ENCODE results near the gene GPHN. TPM values are rescaled to one million over a fixed set of nuclear protein-coding genes. Genes with fewer than 3 reads are reported as not detected.
A peak's percentile ranks its signal among the peaks of the same experiment; 100 is the strongest.

The GPHN gene
- total and polyA plus RNA-seq, 4 donors: 9.1 to 57.6 (median 33.9) TPM

- 65 to 67% methylated on average over 3 of the region's 3 CpGs for WGBS, 2 donors
- Histone ChIP-seq H3K27me3 (ENCODE audit: control insufficient read depth in 3 of 3, insufficient read depth in 3 of 3, low read length in 2 of 3) (no peaks in the 10 kb centered on the region), H3K27ac (ENCODE audit: low read depth in 1 of 2, low read length in 1 of 2) (peak overlapping the region in 1 of 2 donors; percentile 63), H3K9me3 (ENCODE audit: control insufficient read depth in 4 of 4, insufficient read depth in 3 of 4, low read length in 3 of 4) (no peaks in the 10 kb centered on the region), H3K4me3 (no peak overlapping the region), H3K4me1 (ENCODE audit: control insufficient read depth in 5 of 5, insufficient read depth in 5 of 5, low read length in 5 of 5) (peaks cover 0 to 9% (median 3%) of the 10 kb centered on the region in 5 donors), H3K9ac (ENCODE audit: insufficient read depth in 1 of 2, low read length in 2 of 2) (no peak overlapping the region), H3K36me3 (ENCODE audit: control insufficient read depth in 4 of 4, insufficient read depth in 4 of 4, low read length in 4 of 4) (no peaks in the 10 kb centered on the region)
- TF ChIP-seq, protein P1, sequence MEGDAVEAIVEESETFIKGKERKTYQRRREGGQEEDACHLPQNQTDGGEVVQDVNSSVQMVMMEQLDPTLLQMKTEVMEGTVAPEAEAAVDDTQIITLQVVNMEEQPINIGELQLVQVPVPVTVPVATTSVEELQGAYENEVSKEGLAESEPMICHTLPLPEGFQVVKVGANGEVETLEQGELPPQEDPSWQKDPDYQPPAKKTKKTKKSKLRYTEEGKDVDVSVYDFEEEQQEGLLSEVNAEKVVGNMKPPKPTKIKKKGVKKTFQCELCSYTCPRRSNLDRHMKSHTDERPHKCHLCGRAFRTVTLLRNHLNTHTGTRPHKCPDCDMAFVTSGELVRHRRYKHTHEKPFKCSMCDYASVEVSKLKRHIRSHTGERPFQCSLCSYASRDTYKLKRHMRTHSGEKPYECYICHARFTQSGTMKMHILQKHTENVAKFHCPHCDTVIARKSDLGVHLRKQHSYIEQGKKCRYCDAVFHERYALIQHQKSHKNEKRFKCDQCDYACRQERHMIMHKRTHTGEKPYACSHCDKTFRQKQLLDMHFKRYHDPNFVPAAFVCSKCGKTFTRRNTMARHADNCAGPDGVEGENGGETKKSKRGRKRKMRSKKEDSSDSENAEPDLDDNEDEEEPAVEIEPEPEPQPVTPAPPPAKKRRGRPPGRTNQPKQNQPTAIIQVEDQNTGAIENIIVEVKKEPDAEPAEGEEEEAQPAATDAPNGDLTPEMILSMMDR (IDR thresholded peaks at IDR 0.05; ENCODE audit: control extremely low read depth, extremely low read depth): no peak
- DNase-seq (peak in 1 of 3 donors; percentile 7), ATAC-seq (ENCODE audit: insufficient read depth, low FRiP score) (no peak)
These were observed 142.6 kb downstream of the GPHN start for GRCh38 chr14:66650491-66650911.

GRCh38 chr14:66651536-66652220 is 143.7 kb downstream of the GPHN start:
- 74 to 76% methylated on average over 5 of the region's 5 CpGs for WGBS, 2 donors
- peak overlapping the region in 1 of 2 donors; percentile 63 for H3K27ac ChIP-seq (ENCODE audit: low read depth in 1 of 2, low read length in 1 of 2)
- ATAC-seq (ENCODE audit: insufficient read depth, low FRiP score): no peak
- H3K4me1 ChIP-seq (ENCODE audit: control insufficient read depth in 5 of 5, insufficient read depth in 5 of 5, low read length in 5 of 5): peaks cover 0 to 9% (median 3%) of the 10 kb centered on the region in 5 donors
- H3K36me3 ChIP-seq (ENCODE audit: control insufficient read depth in 4 of 4, insufficient read depth in 4 of 4, low read length in 4 of 4): no peaks in the 10 kb centered on the region
- TF ChIP-seq, protein P1 (IDR thresholded peaks at IDR 0.05; ENCODE audit: control extremely low read depth, extremely low read depth): no peak
- no peak overlapping the region for H3K9ac ChIP-seq (ENCODE audit: insufficient read depth in 1 of 2, low read length in 2 of 2)
- no peaks in the 10 kb centered on the region for H3K27me3 ChIP-seq (ENCODE audit: control insufficient read depth in 3 of 3, insufficient read depth in 3 of 3, low read length in 2 of 3)
- peak in 1 of 3 donors; percentile 23 for DNase-seq
- no peak overlapping the region for H3K4me3 ChIP-seq
- peaks cover 0 to 2% (median 0%) of the 10 kb centered on the region in 4 donors for H3K9me3 ChIP-seq (ENCODE audit: control insufficient read depth in 4 of 4, insufficient read depth in 3 of 4, low read length in 3 of 4)

DNA sequence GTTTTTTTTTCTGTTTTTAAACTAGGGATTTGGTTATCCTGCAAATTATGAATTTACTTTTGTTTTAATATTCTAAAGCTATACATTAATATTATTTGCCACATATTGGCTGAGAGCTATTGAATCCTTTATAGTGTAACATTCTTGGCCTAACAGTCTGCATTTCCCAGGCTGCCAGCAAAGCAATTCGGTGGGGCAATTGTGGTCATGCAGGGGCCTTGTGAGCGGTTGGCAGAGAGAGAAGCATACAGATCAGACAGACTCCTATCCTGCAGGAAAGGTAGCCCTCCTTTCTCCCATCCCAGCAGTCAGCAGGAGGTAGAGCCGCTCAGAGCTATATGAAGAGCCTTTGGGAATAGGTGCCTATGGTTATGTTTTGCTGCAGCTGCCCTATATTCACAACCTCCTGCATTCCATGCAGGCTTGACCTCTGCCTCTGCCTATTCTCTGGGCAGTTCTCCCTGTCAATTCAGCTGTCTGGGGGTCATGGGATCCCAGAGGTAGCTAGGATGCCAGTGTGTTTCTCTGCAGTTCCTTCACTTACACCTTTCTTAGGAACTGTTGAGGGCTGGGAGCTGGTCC is 144.7 kb downstream of the GPHN start:
- H3K27ac ChIP-seq (ENCODE audit: low read depth in 1 of 2, low read length in 1 of 2): no peak overlapping the region
- no peak overlapping the region for H3K9ac ChIP-seq (ENCODE audit: insufficient read depth in 1 of 2, low read length in 2 of 2)
- H3K27me3 ChIP-seq (ENCODE audit: control insufficient read depth in 3 of 3, insufficient read depth in 3 of 3, low read length in 2 of 3): no peaks in the 10 kb centered on the region
- peaks cover 0 to 7% (median 0%) of the 10 kb centered on the region in 4 donors for H3K9me3 ChIP-seq (ENCODE audit: control insufficient read depth in 4 of 4, insufficient read depth in 3 of 4, low read length in 3 of 4)
- H3K36me3 ChIP-seq (ENCODE audit: control insufficient read depth in 4 of 4, insufficient read depth in 4 of 4, low read length in 4 of 4): no peaks in the 10 kb centered on the region
- peaks cover 0 to 9% (median 3%) of the 10 kb centered on the region in 5 donors for H3K4me1 ChIP-seq (ENCODE audit: control insufficient read depth in 5 of 5, insufficient read depth in 5 of 5, low read length in 5 of 5)
- TF ChIP-seq, protein P1 (IDR thresholded peaks at IDR 0.05; ENCODE audit: control extremely low read depth, extremely low read depth): no peak
- no peak for DNase-seq
- WGBS, 2 donors: 80 to 87% methylated on average over 3 of the region's 3 CpGs
- no peak overlapping the region for H3K4me3 ChIP-seq
- no peak for ATAC-seq (ENCODE audit: insufficient read depth, low FRiP score)

All from lung (tissue), 12 donors.